GM21447 (cell line): ENCODE results near the gene TBL1Y.
"Not testable (repeated sequence)": the region's sequence is repeated elsewhere in the genome, so short reads cannot be mapped to it uniquely, and the experiment has no call there.

ENCODE experiments used
- ATAC-seq: cut with Tn5 transposase; IDR thresholded peaks from one replicate; pipeline ENCODE4 v1.9.1; 2021; ENCODE audit not compliant: unreplicated experiment

TBL1Y gene

DNA sequence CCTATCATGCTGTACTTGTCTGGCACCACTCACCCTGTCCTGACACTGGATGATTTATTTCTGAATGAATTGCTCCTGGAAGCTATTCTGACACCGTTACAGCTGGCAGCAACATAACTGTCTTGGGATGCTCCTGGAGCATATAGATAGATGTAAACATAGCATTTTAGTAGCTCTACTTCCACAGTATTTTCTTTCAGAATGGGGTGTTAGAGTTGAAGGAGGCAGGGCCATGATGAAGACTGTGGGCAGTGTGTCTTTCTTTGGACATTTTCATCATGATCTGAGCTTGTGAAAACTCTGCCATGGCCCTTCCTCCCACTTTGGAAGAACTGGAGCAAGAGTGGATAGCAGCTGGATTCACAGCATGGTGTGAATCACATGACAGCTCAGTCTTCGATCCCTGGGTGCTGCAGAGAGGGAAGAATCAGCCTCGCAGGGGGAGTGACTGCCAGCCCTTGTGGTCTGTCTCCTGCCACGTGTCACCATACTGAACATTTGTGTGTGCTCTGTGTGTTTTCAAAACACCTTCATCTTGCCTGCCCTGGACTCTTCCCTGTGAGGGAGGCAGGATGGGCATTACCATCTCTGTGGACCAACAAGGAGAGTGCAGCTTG lies 61.9 kb downstream of the TBL1Y start:
- ATAC-seq = no peak

- ATAC-seq = no peak
These were observed 64.5 kb downstream of the TBL1Y start for GRCh38 chrY:6974971-6975370.

DNA sequence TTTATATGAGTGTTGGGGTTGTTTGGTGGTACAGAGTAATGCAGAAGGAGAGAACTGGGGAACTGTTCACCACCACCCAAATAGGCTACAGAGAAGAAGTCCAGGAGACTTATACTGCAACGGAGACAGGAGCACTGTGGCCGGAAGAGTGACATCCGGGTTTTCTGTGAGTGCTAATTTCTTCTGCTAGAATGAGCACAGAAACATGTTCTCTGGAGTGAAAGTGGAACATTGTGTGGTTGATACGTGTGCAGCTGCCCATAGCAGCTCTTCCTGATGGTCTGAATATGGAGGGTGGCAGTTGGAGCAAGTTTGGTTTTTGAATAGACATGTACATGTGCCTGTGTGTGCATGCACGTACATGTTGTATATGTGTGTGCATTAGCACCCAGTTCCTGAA lies 67.3 kb downstream of the TBL1Y start:
- ATAC-seq = no peak

DNA sequence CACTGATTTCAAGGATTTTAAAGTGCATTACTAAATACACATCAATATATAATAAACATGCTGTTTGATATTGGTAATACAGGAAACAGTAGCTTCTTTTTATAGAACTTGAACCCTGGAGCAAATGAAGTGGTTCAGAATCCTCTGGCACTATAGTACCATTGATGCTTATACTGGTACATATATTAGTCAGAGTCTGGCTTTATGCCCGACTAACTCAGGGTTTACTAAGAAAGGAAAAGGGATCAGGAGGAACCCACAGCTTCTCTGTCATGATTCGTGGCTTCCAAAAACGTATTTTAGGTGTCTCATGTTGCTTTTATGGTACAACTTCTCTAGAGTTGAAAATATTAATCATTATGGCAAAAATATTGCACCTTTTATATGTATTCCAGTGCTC lies 72.7 kb downstream of the TBL1Y start:
- ATAC-seq = no peak

DNA sequence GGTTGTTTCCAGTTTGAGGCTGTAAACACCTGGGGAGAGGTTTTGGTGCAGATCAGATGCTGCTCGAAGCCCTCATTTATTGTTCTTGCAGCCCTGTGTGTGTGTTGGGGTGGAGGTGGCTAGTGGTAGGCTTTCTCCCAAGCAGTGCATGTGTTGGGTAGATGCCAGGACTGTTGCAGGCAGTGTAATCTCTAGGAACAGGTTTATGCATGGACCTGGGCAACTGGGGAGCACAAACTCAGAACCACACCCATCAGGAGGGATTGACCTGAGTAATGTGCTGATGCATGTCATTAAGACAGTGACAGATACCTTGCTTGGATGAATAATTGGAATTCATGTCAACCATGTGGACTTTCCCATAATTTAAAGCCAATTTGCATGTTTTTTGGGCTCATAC lies 77.3 kb downstream of the TBL1Y start:
- no peak for ATAC-seq

GRCh38 chrY:6989886-6990620 lies 79.6 kb downstream of the TBL1Y start:
- ATAC-seq = no peak

- no peak for ATAC-seq
These were observed 81.5 kb downstream of the TBL1Y start for GRCh38 chrY:6992041-6992440.

DNA sequence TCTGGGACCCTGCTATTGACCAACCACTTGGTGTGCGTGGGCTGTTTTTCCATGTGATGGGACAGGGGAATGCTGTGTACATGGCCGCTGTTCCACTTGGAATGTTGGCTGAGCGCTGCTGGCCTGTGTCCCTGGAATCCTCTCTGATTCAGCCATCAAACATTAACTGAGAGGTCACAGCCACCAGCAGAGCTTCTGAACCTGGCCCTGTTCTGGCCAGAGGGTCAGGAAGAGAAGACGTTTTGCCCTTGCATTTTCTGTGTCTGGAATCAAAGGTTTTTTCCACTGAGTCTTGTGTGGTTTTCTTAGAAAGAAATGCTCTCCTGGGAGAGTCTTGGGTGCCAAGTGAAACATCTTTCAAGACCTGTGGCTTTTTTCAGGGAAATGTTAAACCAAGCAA lies 85.5 kb downstream of the TBL1Y start:
- no peak for ATAC-seq

DNA sequence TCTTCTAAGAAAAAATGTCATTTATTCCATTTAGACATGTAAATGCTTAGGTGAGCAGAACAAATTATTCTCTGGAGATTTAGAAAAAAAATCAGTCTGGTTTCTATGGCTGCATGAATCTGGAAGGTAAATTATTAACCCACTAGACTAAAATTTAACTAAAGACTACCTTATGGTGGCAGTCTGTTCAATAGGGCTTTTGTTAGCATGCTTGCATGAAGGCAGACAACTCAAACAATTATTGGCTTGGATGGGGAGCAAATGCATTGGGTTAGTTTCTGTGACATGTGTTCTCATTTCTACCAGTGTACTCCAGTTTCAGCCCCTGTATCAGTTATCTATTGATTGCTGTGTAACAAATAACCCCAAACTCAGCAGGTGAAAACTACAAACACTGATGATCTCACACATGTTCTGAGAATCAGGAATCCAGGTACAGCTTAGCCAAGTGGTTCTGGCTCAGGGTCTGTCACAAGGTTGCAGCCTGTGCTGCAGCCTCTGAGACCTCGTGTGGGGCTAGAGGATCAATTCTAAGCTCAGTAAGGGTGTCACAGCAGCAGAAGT lies 87.1 kb downstream of the TBL1Y start:
- no peak for ATAC-seq

GRCh38 chrY:6999905-7000304 lies 89.4 kb downstream of the TBL1Y start:
- ATAC-seq = no peak

DNA sequence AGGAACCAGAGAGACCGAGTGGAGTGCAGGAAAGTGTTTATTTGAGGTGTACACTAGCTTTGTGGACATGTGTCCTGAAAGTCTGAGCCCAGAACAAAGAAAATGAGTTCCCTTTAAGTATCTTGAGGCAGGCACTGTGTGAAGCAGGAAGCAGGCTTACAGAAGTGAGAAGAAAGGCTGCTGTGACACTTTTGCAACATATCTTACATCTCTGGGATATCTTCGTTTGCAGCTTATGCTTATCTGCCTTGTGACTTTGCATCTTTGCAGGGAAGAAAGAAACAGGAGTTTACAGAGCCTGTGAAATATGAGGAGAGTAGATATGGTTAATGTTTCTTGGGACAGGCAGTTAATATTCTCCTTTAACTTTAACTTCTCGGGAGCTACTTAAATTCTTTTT lies 92.1 kb downstream of the TBL1Y start:
- no peak for ATAC-seq

- no peak for ATAC-seq
These were observed 97.4 kb downstream of the TBL1Y start for GRCh38 chrY:7007911-7008310.

- no peak for ATAC-seq
These were observed 98.3 kb downstream of the TBL1Y start for GRCh38 chrY:7008578-7009355.

DNA sequence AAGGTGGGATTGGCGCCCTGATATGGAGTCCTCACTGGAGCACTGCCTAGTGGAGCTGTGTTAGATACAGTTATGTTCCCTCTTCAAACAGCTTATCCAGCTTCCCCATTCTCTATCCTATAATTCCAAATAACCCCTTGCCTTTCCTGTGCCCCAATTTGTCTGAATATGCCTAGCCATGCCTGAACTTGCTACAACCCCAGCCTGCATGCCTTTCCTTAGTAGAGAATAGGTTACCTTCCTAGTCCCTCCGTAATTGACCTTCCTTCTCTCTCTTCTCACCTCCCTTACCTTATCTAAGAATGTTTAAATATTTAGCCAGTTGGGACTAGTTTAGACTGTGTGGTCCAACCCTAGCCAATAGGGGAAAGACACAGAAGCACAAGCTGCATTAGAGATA lies 102.6 kb downstream of the TBL1Y start:
- no peak for ATAC-seq

DNA sequence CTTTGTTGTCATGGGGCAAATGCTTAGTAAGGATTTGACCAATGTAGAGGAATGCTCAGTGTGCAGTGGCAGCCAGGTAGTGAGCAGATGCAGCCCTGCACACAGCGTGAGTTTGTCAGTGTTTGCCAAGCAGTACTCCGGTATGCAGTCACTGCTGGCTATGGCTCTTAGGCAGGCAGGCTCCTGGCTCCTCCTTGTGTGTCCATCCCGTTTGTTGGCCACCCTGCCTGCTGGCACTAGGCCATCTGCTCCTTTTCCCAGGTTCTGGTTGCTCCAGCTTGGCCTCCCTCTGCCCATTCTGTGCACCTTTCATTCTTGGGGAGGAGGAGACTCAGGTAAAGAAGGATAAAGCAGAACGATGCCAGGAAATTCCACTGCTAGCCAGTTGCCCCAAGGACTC lies 106.0 kb downstream of the TBL1Y start:
- no peak for ATAC-seq

- ATAC-seq = no peak
These were observed 107.0 kb downstream of the TBL1Y start for GRCh38 chrY:7017244-7018080.

DNA sequence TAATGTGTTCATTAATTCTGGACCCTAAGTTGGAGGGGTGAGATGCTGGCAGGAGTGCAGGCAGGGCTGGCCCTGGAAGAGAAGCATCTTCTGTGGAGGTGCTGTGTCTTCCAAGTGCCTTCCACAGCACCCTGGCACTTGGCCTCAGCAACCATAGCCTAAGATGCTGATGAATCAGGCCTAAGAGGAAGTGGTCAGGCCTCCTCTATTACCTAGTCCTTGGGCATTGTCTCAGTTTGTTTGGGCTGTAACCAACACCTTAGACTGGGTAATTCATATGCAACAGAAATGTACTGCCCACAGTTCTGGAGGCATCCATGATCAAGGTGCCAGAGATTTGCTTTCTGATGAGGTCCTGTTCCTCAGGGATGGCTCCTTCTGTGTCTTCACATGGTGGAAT lies 128.5 kb downstream of the TBL1Y start:
- no peak for ATAC-seq

DNA sequence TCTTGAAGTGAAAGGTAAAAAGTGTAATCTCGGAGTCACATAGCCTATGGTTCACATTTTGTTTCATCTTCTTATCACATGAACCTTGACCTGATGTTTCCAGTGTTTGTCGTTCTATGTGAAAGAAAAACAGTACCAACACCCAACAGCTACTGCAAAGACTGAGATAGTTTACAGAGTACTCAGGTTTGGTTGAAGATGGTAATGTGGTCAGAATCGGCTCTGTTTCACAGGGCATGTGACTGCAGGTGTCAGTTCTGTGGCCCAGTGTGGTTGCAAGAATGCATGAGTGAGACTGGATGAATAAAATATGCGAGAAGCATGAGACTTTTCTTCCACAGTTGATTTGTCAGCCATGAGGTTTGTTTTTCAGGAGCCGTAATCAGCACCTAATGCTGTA lies 130.2 kb downstream of the TBL1Y start:
- ATAC-seq = no peak

DNA sequence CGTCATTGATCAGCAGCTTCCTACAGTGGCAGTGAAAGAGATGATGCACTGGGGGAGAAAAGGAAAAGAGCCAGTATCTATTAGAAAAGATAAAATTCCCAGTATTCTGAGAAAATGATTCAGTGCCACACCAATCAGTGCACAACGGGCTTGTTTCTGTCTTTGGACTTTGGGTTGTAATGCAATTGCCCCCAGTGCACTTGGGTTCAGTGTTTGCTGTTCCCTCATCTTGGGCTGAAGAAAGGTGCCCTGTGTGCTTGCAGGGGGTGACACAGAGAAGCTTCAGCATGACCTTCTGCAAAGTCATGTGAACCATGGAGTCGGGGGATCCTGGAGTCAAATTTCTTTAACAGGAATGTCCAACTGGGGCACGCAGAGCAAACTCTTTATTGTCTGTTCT lies 131.5 kb downstream of the TBL1Y start:
- no peak for ATAC-seq

DNA sequence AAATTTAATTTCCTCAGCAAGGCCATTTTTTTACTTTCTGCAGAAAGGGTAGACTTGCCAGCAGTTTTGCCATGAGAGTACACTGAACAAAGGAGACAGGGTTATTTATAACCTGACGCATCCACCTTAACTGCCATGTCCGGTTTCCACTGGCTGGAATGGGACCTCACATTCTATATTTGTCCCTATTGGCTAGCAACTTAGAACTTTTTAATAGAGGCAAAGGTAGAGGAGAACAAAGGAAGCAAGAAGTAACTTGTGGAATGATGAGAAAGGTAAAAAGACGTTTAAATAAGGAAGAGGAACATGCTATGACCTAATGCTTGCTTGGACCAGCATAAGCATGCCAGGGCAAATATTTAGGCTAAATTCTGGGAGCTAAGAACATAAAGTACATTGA lies 142.0 kb downstream of the TBL1Y start:
- not testable (repeated sequence) for ATAC-seq

DNA sequence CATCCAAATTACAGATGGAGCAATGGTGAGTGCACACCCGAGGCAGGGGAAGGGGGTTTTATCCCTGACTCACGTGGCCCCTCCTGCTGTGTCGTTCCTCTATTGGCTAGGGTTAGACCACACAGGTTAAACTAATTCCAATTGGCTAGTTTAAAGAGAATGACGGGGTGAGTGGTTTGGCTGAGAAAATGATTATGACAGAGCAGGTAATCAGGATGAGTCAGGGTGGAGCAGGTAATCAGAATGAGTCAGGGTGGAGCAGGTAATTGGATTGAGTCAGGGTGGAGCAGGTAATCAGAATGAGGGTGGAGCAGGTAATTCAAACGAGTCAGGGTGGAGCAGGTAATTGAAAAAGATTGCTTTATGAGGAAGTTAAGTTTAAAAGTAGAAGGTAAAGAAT lies 146.4 kb downstream of the TBL1Y start:
- no peak for ATAC-seq
